AG09309 (cell line): ENCODE measurements around the gene ARPC5.
"Not testable (repeated sequence)": the region's sequence is repeated elsewhere in the genome, so short reads cannot be mapped to it uniquely, and the experiment has no call there.

Source experiments
- DNase-seq: peaks from one replicate; pipeline ENCODE4 v3.0.0-alpha.2; 2010; ENCODE audit warnings: low read depth
- H3K4me3 ChIP-seq: 2 replicates; pipeline ENCODE4 v1.5.1; 2011; ENCODE audit warnings: mild to moderate bottlenecking, low read depth, low read length, moderate library complexity; ENCODE audit not compliant: control insufficient read depth
- CTCF ChIP-seq: IDR thresholded peaks from 2 replicates; pipeline ENCODE4 v1.5.1; 2011; ENCODE audit warnings: mild to moderate bottlenecking, low read depth, low read length, inconsistent platforms; ENCODE audit not compliant: insufficient read depth, control insufficient read depth; ENCODE audit errors: missing control alignments

The ARPC5 gene

GRCh38 chr1:183632964-183633363, 2.6 kb downstream of the ARPC5 start:
- H3K4me3 ChIP-seq = peak overlapping the region; percentile 86
- DNase-seq = no peak
- no peak for TF ChIP-seq CTCF

GRCh38 chr1:183632114-183632513, 3.5 kb downstream of the ARPC5 start:
- peak overlapping the region; percentile 86; the same call in 1 of the 2 replicates for H3K4me3 ChIP-seq
- DNase-seq = no peak
- TF ChIP-seq CTCF = no peak

GRCh38 chr1:183630748-183631147, 4.8 kb downstream of the ARPC5 start:
- H3K4me3 ChIP-seq = no peak overlapping the region; the same call in 1 of the 2 replicates
- TF ChIP-seq CTCF = no peak
- DNase-seq = peak; percentile 72

DNA sequence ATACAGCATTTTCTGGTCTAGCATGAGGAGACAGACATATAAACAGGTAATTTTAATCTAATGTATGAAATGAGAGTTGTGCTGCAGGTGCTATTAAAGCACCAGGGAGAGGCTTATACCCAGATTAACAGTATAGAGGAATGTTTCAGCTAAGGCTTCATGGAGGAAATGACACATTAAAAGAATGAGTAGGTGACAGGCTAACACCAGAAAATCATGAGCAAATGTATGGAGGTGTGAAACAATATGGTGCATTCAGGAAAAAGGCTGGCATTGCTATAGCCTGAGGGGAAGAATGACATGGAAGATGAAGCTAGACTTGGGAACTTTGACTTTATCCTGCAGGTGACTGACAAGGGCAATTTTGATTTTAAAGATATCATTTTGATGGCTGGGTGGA, 7.0 kb downstream of the ARPC5 start:
- TF ChIP-seq CTCF = no peak
- no peak overlapping the region for H3K4me3 ChIP-seq
- no peak for DNase-seq

DNA sequence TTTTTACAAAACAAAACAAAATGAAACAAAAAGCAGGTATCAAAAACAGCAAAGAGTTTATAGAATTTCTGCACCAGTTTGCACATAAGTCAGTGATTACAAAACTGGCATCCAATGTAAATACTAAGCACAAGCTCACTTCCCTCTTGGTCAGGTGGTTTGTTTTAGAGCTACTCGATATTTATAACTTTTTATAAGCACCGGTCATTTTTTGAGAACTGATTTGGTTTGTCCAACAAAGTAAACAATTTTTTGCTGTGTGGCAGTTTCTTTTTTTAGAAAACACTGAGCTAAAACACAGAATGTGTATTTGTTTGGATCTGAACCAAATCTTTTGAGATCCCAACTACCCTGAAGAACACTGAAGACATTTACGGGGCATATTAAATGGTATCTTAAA, 9.3 kb downstream of the ARPC5 start:
- H3K4me3 ChIP-seq, DNase-seq: not testable (repeated sequence)

DNA sequence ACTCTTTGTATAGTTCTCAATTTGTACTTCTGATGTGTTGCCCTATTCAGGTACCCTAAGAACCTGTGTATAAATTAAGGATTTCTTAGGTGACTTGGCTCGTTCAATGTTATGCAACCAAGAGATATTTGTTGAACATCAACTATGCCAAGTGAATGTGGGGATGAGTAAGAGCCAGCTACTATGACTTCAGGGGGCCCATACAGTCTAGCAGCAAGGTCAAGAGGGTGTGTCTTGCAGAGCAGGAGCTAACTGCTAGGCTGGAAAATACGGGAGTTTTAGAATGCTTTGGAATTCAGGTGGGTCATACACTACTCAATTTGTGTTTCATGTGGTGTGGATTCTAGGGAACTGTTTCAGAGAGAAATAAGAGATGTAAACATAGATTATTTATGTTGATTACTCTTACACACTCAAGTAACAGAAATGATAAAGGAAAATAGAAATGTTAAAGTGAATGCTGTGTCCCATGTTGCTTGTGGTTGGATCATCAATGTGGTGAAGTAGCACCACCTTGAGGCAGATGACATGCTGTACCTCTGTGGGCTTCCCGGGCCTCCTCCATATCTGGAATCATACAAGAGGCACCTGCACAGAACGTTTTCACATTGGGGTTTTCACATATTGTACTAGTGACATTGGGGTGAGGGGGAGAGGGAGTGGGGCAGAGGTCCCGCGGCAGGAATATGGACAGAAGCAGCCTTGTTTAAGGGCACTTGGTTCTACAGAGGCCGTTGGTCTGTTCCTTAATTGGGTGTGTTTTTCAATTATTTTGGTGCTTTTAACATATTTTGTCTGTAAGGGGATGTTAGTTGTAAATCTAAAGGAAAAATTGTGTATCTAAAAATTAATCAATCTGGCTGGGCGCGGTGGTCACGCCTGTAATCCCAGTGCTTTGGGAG, 12.4 kb downstream of the ARPC5 start:
- peak; percentile 63 for TF ChIP-seq CTCF
- DNase-seq = no peak
- no peak overlapping the region for H3K4me3 ChIP-seq

DNA sequence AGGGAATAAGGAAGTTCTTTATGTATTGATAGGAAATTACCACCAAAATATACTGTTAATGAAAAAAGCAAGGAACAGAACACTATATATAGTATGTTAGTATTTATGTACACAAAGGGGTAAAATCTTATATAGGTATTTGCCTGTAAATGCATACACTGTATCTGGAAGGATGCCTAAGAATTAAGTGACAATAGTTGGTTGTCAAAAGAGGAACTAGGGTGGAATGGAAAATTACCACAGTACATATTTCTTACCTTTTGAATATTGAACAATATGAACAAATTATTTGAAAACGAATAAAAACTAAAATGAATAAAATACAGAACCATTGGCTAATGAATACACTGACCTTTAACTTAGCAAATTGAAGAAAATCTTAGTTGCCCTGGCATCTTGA, 13.6 kb downstream of the ARPC5 start:
- no peak for TF ChIP-seq CTCF
- H3K4me3 ChIP-seq = no peak overlapping the region
- DNase-seq = no peak
